Stimulated activated CD8-positive, alpha-beta memory T cell treated with anti-CD3 and anti-CD28 coated beads, Interleukin-12 subunit alpha, Interleukin-12 subunit beta, amount 100 ng/mL, for 1 hour (primary cell): ENCODE data around the gene TNFRSF19.

Source experiments
- DNase-seq: peaks from one replicate; pipeline ENCODE4 v3.0.0-alpha.2; 2020; ENCODE audit warnings: low read depth

TNFRSF19 gene

DNA sequence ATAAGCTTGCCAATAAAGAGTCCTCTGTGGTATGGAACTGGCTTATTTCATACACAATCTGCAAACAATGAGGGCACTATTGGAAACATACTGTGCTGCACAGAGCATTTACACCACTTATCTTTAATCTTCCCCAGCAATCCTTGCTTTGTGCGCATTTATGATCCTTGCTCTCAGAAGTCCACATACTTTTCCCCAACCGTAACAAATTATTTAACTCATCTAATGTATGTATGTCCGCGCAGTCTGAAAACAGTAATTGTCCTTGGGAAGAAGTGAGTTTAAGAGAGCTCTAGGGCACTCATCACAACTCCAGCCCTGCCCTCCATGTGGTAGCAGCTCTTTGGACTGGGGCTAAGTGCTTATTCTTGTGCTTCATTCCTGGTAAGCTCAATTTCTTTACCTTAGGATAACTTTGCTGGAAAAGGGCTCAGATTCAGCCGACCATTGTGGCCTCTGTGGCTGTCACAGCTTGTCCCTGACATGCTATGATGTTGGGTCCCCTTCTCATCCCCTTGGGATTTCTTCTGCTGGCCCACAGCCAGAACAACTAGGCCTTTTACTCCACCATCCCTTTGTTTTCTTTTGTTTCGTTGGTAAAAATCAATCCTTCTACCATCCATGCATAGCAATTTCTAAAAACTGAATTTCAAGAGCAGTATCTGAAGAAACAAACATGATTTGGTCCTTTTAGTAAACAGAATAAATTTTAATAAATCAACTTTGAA lies 152.7 kb downstream of the TNFRSF19 start:
- no peak for DNase-seq

DNA sequence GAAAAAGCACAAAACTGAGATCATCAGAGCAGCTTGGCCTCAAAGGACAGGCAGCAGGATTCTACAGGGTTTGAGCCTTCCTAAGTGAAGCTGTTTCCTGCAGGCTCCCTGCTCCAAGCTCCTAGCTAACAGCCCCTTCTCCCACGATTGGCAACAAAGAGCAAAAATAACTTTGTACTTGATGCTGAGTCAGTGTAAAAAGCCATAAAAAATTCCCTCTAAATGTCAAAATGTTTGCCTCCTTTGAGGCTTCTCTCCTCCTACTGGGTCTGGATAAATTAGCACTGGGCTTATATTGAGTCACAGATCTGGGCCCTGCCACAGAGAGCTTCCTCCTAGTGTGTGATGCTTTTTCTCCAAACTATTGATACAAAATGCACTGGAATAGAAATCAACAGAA lies 153.3 kb downstream of the TNFRSF19 start:
- no peak for DNase-seq

DNA sequence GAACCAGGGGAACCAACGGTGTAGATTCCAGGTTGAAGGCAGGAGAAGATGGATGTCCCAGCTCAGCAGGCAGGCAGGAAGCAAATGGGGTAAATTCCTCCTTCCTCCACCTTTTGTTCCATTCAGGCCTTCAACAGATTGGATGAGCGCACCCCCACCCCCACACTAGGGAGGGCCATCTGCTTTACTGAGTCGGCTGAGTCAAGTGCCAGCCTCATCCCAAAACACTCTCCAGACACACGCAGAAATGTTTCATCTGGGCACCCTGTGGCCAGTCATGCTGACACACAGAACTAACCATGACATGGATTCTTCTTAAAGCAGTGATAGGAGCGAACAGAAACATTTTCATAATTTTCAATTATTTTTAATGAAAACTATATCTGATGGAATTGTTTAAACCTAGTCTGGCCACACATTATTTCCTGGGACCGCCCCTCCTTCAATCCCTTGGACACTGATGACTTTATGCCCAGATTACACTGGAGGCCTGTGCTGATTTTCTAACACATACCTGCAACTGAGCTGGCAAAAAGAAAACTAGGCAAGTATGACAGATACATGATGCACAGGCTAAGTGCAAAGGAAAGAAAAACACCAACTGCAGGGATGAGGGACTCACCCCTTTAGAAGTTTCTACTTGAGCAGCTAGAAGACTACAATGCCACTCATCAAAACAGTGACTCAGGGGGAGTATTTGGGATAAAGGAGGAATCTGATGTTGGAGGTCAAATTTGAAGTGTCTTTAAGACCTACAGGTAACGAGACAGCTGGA lies 154.2 kb downstream of the TNFRSF19 start:
- no peak for DNase-seq
